ENCODE data around the gene TET3.

DNA sequence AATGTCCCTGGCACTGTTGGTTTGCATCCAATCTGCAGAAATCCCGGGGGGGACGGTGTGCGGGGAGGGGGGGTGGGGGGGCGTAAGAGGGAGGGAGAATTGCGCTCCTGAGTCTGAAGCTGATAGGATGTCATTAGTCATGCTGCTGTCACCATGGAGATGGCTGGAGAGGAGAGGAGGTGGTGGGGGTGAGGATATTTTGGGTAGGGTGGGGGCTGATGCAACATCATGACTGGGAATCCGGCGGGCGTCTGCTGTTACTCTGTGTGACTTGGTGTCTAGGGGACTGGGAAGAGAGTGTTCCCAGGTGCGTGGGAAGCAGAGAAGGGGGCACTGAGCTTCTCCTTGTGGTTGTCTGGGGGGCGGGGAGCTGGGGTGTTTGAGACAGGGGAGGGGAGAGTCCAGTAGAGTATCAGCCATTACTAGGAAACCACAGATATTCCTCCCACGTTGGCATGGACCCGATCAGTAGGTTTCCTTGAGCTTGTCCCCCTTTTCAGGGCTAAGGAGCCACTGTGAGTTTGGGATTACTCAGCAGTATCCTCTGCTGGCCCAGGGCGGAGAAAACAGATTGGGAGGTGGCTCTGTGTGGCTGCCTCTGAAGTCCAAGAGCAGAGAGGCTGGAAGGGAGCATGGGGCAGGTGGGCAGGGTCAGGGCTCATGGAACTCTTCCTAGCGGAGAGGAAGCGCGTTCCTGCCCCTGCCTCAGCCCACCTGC is 18.9 kb downstream of the TET3 start:
- TF ChIP-seq, protein P1, sequence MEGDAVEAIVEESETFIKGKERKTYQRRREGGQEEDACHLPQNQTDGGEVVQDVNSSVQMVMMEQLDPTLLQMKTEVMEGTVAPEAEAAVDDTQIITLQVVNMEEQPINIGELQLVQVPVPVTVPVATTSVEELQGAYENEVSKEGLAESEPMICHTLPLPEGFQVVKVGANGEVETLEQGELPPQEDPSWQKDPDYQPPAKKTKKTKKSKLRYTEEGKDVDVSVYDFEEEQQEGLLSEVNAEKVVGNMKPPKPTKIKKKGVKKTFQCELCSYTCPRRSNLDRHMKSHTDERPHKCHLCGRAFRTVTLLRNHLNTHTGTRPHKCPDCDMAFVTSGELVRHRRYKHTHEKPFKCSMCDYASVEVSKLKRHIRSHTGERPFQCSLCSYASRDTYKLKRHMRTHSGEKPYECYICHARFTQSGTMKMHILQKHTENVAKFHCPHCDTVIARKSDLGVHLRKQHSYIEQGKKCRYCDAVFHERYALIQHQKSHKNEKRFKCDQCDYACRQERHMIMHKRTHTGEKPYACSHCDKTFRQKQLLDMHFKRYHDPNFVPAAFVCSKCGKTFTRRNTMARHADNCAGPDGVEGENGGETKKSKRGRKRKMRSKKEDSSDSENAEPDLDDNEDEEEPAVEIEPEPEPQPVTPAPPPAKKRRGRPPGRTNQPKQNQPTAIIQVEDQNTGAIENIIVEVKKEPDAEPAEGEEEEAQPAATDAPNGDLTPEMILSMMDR (IDR thresholded peaks at IDR 0.05): no peak
- no peak for TF ChIP-seq POLR2A (IDR thresholded peaks at IDR 0.05)

All from uterus (tissue), 2 donors.